Limb (tissue), 2 donors: ENCODE data around the gene HAVCR2.

Experiments used
- DNase-seq, 2 donors: peaks; one replicate each; pipeline ENCODE4 v3.0.0-alpha.2; 2016; ENCODE audit errors: extremely low spot score in 2 of 2

Gene HAVCR2

DNA sequence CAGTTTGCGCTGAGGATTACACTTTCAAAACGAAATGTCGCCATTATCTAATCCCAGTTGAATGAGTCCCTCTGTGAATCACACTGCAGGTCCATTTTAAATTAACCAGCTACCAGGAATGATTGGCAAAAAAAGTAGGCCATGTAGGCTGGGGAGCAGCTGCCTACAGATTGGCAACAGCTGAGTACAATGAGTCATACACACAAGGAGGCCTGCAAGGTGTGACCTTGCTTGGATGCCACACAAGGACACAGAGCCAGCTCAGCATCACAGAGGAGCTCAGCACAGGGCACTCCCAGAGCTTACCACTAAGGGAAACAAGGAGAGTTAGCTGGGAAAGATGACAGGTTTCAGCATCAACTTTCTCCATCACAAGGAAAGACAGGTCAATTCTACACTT lies 62.8 kb downstream of the HAVCR2 start:
- DNase-seq = no peak

DNA sequence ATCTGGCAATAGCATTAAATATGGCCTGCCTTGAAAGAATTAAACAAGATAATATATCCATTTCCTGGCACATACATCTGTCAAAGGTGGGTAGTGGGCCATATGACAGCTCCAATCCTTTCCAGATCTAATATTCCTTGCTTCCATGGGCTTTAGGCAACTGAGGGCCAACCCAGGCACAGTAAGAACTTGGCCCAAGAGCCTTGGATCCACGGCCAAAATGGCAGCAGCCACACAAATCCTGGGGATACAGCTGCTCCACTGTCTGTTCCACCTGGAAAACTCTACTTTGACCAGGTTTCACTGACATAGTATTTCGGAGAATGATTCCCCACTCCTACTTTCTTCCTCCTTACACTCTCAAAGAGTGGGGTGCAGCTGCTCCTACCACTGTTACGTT lies 63.2 kb downstream of the HAVCR2 start:
- no peak for DNase-seq

DNA sequence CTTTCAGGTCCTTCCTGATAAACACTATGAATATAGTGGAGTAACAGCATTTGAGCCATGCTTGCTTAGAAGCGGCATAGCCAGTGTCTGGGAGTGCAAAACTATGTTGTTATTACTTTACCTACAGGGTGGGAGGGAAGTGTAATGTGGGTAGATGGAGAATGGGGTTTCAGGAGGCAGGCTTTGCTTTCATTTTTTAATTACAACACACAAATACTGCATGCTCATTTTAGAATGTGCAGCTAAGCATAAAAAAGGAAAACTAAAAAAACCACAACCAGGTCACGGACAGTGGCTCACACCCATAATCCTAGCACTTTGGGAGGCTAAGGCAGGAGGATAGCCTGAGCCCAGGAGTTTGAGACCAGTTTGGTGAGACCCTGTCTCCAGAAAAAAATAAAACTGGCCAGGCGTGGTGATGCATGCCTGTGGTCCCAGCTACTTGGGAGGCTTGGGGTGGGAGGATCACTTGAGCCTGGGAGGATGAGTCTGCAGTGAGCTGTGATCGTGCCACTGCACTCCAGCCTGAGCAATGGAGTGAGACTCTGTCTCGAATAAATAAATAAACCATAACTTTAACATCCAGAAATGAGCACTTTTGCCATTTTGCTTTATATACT lies 70.2 kb downstream of the HAVCR2 start:
- DNase-seq = no peak
